HG03521 (cell line): ENCODE measurements around the gene SIM1.
"Not testable (repeated sequence)": the region's sequence is repeated elsewhere in the genome, so short reads cannot be mapped to it uniquely, and the experiment has no call there.

Experiments
- ATAC-seq: cut with Tn5 transposase; IDR thresholded peaks from one replicate; pipeline ENCODE4 v1.9.1; 2021; ENCODE audit warnings: mild to moderate bottlenecking, moderate library complexity; ENCODE audit not compliant: unreplicated experiment

SIM1 gene

GRCh38 chr6:100354736-100355641, 109.7 kb downstream of the SIM1 start:
- ATAC-seq, result not testable (repeated sequence)

- no peak for ATAC-seq
Measured at GRCh38 chr6:100353276-100354015, 111.3 kb downstream of the SIM1 start.

- ATAC-seq, result no peak
Measured at GRCh38 chr6:100350139-100350538, 114.6 kb downstream of the SIM1 start.

- no peak for ATAC-seq
Measured at GRCh38 chr6:100349366-100349765, 115.4 kb downstream of the SIM1 start.

GRCh38 chr6:100347901-100348550, 116.7 kb downstream of the SIM1 start:
- ATAC-seq, result no peak

GRCh38 chr6:100346828-100347227, 117.9 kb downstream of the SIM1 start:
- no peak for ATAC-seq

GRCh38 chr6:100346203-100346602, 118.5 kb downstream of the SIM1 start:
- no peak for ATAC-seq

- ATAC-seq, result no peak
Measured at GRCh38 chr6:100344761-100345160, 120.0 kb downstream of the SIM1 start.

- no peak for ATAC-seq
Measured at GRCh38 chr6:100344321-100344720, 120.4 kb downstream of the SIM1 start.

- no peak for ATAC-seq
Measured at GRCh38 chr6:100343316-100344077, 121.2 kb downstream of the SIM1 start.

GRCh38 chr6:100342830-100343229, 121.9 kb downstream of the SIM1 start:
- no peak for ATAC-seq

GRCh38 chr6:100339574-100340255, 125.0 kb downstream of the SIM1 start:
- ATAC-seq, result no peak

- no peak for ATAC-seq
Measured at GRCh38 chr6:100338090-100338489, 126.6 kb downstream of the SIM1 start.

GRCh38 chr6:100336876-100337275, 127.8 kb downstream of the SIM1 start:
- no peak for ATAC-seq

- no peak for ATAC-seq
Measured at GRCh38 chr6:100335991-100336390, 128.7 kb downstream of the SIM1 start.
